IgD-negative memory B cell (primary cell): ENCODE measurements around the gene RBMX. TPM values are rescaled to one million over a fixed set of nuclear protein-coding genes. Genes with fewer than 3 reads are reported as not detected.

Source experiments
- H3K27ac Mint-ChIP-seq, 3 donors: one replicate each; pipeline ENCODE4 v1.8.0; 2020 to 2022; ENCODE audit warnings: mild to moderate bottlenecking in 3 of 3, mixed read lengths in 3 of 3, moderate library complexity in 1 of 3
- H3K27me3 Mint-ChIP-seq: one replicate; pipeline ENCODE4 v1.8.0; 2021; ENCODE audit warnings: mixed read lengths
- H3K36me3 Mint-ChIP-seq: one replicate; pipeline ENCODE4 v1.8.0; 2020; ENCODE audit warnings: mild to moderate bottlenecking, mixed read lengths
- H3K4me1 Mint-ChIP-seq, 3 donors: one replicate each; pipeline ENCODE4 v1.8.0; 2020 to 2022; ENCODE audit warnings: mixed read lengths in 3 of 3, mild to moderate bottlenecking in 1 of 3
- H3K4me3 Mint-ChIP-seq, 4 donors: one replicate each; pipeline ENCODE4 v1.8.0; 2020 to 2022; ENCODE audit warnings: mild to moderate bottlenecking in 4 of 4, mixed read lengths in 4 of 4, moderate library complexity in 3 of 4
- H3K9me3 Mint-ChIP-seq, 3 donors: one replicate each; pipeline ENCODE4 v1.8.0; 2020 to 2021; ENCODE audit warnings: mixed read lengths in 3 of 3, mild to moderate bottlenecking in 1 of 3
- polyA plus RNA-seq: library from polyadenylated mRNA; unstranded; fragments of 300-500 nt; fragmentation: Illumina TruSeq; gene quantifications from one replicate; pipeline ENCODE4 v1.2.3, GENCODE V29; 2021

The RBMX gene
- polyA plus RNA-seq, 1 donor from 2014 or later, result 180 TPM

- no peaks in the 10 kb centered on the region for H3K27me3 Mint-ChIP-seq
- peaks cover 6% of the 10 kb centered on the region for H3K36me3 Mint-ChIP-seq
- peaks cover 13 to 14% (median 13%) of the 10 kb centered on the region in 3 donors for H3K4me1 Mint-ChIP-seq
- peak overlapping the region in 1 of 4 donors; percentile 89 for H3K4me3 Mint-ChIP-seq
- H3K9me3 Mint-ChIP-seq, result no peaks in the 10 kb centered on the region
- H3K27ac Mint-ChIP-seq, result no peak overlapping the region
Measured at GRCh38 chrX:136866337-136867095, 14.0 kb downstream of the RBMX start.

GRCh38 chrX:136865270-136866158 is 15.0 kb downstream of the RBMX start:
- H3K27me3 Mint-ChIP-seq, result no peaks in the 10 kb centered on the region

GRCh38 chrX:136863826-136864225 is 16.7 kb downstream of the RBMX start:
- H3K4me1 Mint-ChIP-seq, result peaks cover 4 to 10% (median 6%) of the 10 kb centered on the region in 3 donors
- H3K27ac Mint-ChIP-seq, result peak overlapping the region in 1 of 3 donors; percentile 43
- H3K27me3 Mint-ChIP-seq, result no peaks in the 10 kb centered on the region
- peaks cover 4% of the 10 kb centered on the region for H3K36me3 Mint-ChIP-seq
- H3K9me3 Mint-ChIP-seq, result no peaks in the 10 kb centered on the region
- no peak overlapping the region for H3K4me3 Mint-ChIP-seq

More at GRCh38 chrX:136865270-136866158, 15.0 kb downstream of the RBMX start:
- Mint-ChIP-seq H3K4me1 (peaks cover 12 to 15% (median 13%) of the 10 kb centered on the region in 3 donors), H3K9me3 (no peaks in the 10 kb centered on the region), H3K27ac (no peak overlapping the region), H3K36me3 (peaks cover 6% of the 10 kb centered on the region), H3K4me3 (no peak overlapping the region)

- Mint-ChIP-seq H3K27ac (peak overlapping the region in 1 of 3 donors; percentile 31), H3K9me3 (no peaks in the 10 kb centered on the region), H3K36me3 (peaks cover 4% of the 10 kb centered on the region), H3K27me3 (no peaks in the 10 kb centered on the region), H3K4me3 (no peak overlapping the region), H3K4me1 (peaks cover 9 to 11% (median 11%) of the 10 kb centered on the region in 3 donors)
Measured at GRCh38 chrX:136862546-136862945, 18.0 kb downstream of the RBMX start.

- Mint-ChIP-seq H3K27me3 (no peaks in the 10 kb centered on the region), H3K4me1 (peaks cover 5 to 12% (median 7%) of the 10 kb centered on the region in 3 donors), H3K9me3 (no peaks in the 10 kb centered on the region), H3K27ac (peak overlapping the region in 1 of 3 donors; percentile 69), H3K36me3 (peaks cover 3% of the 10 kb centered on the region), H3K4me3 (no peak overlapping the region)
Measured at GRCh38 chrX:136861877-136862276, 18.6 kb downstream of the RBMX start.

- Mint-ChIP-seq H3K4me3 (no peak overlapping the region), H3K27me3 (no peaks in the 10 kb centered on the region), H3K4me1 (peaks cover 11 to 15% (median 15%) of the 10 kb centered on the region in 3 donors), H3K9me3 (no peaks in the 10 kb centered on the region), H3K27ac (no peak overlapping the region), H3K36me3 (peaks cover 2% of the 10 kb centered on the region)
Measured at GRCh38 chrX:136858007-136858756, 22.3 kb downstream of the RBMX start.

GRCh38 chrX:136856551-136856950 is 24.0 kb downstream of the RBMX start:
- Mint-ChIP-seq H3K27ac (peak overlapping the region in 1 of 3 donors; percentile 8), H3K27me3 (no peaks in the 10 kb centered on the region), H3K9me3 (no peaks in the 10 kb centered on the region), H3K36me3 (peaks cover 2% of the 10 kb centered on the region), H3K4me3 (peak overlapping the region in 1 of 4 donors; percentile 63), H3K4me1 (peaks cover 11 to 15% (median 12%) of the 10 kb centered on the region in 3 donors)

GRCh38 chrX:136856050-136856449 is 24.5 kb downstream of the RBMX start:
- H3K36me3 Mint-ChIP-seq, result peaks cover 5% of the 10 kb centered on the region
- H3K27ac Mint-ChIP-seq, result no peak overlapping the region
- no peaks in the 10 kb centered on the region for H3K9me3 Mint-ChIP-seq
- no peaks in the 10 kb centered on the region for H3K27me3 Mint-ChIP-seq
- H3K4me3 Mint-ChIP-seq, result peak overlapping the region in 1 of 4 donors; percentile 63
- peaks cover 11 to 15% (median 11%) of the 10 kb centered on the region in 3 donors for H3K4me1 Mint-ChIP-seq

- Mint-ChIP-seq H3K4me1 (peaks cover 3 to 7% (median 4%) of the 10 kb centered on the region in 3 donors), H3K27me3 (no peaks in the 10 kb centered on the region), H3K27ac (no peak overlapping the region)
Measured at GRCh38 chrX:136851526-136851925, 29.0 kb downstream of the RBMX start.

GRCh38 chrX:136850441-136851175 is 29.9 kb downstream of the RBMX start:
- Mint-ChIP-seq H3K27me3 (no peaks in the 10 kb centered on the region), H3K4me3 (no peak overlapping the region), H3K27ac (peak overlapping the region in 1 of 3 donors; percentile 28), H3K9me3 (no peaks in the 10 kb centered on the region), H3K36me3 (peaks cover 5% of the 10 kb centered on the region), H3K4me1 (peaks cover 0 to 4% (median 0%) of the 10 kb centered on the region in 3 donors)

More at GRCh38 chrX:136851526-136851925, 29.0 kb downstream of the RBMX start:
- Mint-ChIP-seq H3K9me3 (no peaks in the 10 kb centered on the region), H3K36me3 (peaks cover 5% of the 10 kb centered on the region), H3K4me3 (no peak overlapping the region)

- Mint-ChIP-seq H3K4me3 (no peak overlapping the region), H3K4me1 (peaks cover 0 to 2% (median 0%) of the 10 kb centered on the region in 3 donors), H3K9me3 (no peaks in the 10 kb centered on the region), H3K27ac (no peak overlapping the region), H3K36me3 (peaks cover 5% of the 10 kb centered on the region), H3K27me3 (no peaks in the 10 kb centered on the region)
Measured at GRCh38 chrX:136849395-136849794, 31.1 kb downstream of the RBMX start.

GRCh38 chrX:136847874-136848273 is 32.7 kb downstream of the RBMX start:
- no peaks in the 10 kb centered on the region for H3K27me3 Mint-ChIP-seq
- no peaks in the 10 kb centered on the region for H3K4me1 Mint-ChIP-seq
- H3K4me3 Mint-ChIP-seq, result no peak overlapping the region
- H3K36me3 Mint-ChIP-seq, result peaks cover 4% of the 10 kb centered on the region
- H3K27ac Mint-ChIP-seq, result no peak overlapping the region
- H3K9me3 Mint-ChIP-seq, result peaks cover 0 to 2% (median 0%) of the 10 kb centered on the region in 3 donors

- Mint-ChIP-seq H3K27ac (no peak overlapping the region), H3K4me3 (no peak overlapping the region), H3K4me1 (peaks cover 0 to 3% (median 2%) of the 10 kb centered on the region in 3 donors), H3K36me3 (peaks cover 4% of the 10 kb centered on the region), H3K27me3 (no peaks in the 10 kb centered on the region), H3K9me3 (peaks cover 0 to 2% (median 1%) of the 10 kb centered on the region in 3 donors)
Measured at GRCh38 chrX:136839196-136839595, 41.3 kb downstream of the RBMX start.

- Mint-ChIP-seq H3K4me3 (no peak overlapping the region), H3K4me1 (peaks cover 0 to 3% (median 2%) of the 10 kb centered on the region in 3 donors), H3K27me3 (no peaks in the 10 kb centered on the region), H3K27ac (no peak overlapping the region), H3K36me3 (peaks cover 4% of the 10 kb centered on the region), H3K9me3 (peaks cover 0 to 1% (median 0%) of the 10 kb centered on the region in 3 donors)
Measured at GRCh38 chrX:136835761-136836160, 44.8 kb downstream of the RBMX start.
